Liver (tissue), 9 donors: ENCODE results near the gene SRRM1. TPM values are rescaled to one million over a fixed set of nuclear protein-coding genes. Genes with fewer than 3 reads are reported as not detected.

Experiments
- DNase-seq: peaks from one replicate; pipeline ENCODE4 v3.0.0-alpha.2; 2017; ENCODE audit warnings: low spot score
- H3K27ac ChIP-seq, 2 donors: one replicate each; pipeline ENCODE4 v1.7.0; 2013; ENCODE audit warnings: inconsistent platforms in 2 of 2, low read length in 2 of 2, control low read depth in 1 of 2, low read depth in 1 of 2, mild to moderate bottlenecking in 1 of 2
- H3K27me3 ChIP-seq, 4 donors: one replicate each; pipeline versions ENCODE4 v1.6.1 to v1.7.0; 2013; ENCODE audit warnings: low read length in 3 of 4, inconsistent platforms in 1 of 4, mild to moderate bottlenecking in 1 of 4, moderate library complexity in 1 of 4; ENCODE audit not compliant: control insufficient read depth in 4 of 4, insufficient read depth in 4 of 4
- H3K36me3 ChIP-seq, 4 donors: one replicate each; pipeline versions ENCODE4 v1.6.1 to v1.7.0; 2013; ENCODE audit warnings: low read length in 3 of 4, mild to moderate bottlenecking in 3 of 4, low read depth in 1 of 4, moderate library complexity in 1 of 4; ENCODE audit not compliant: control insufficient read depth in 4 of 4, insufficient read depth in 3 of 4
- H3K4me1 ChIP-seq, 4 donors: one replicate each; pipeline versions ENCODE4 v1.6.1 to v1.7.0; 2013; ENCODE audit warnings: low read length in 3 of 4, mild to moderate bottlenecking in 3 of 4, moderate library complexity in 1 of 4; ENCODE audit not compliant: control insufficient read depth in 4 of 4, insufficient read depth in 4 of 4
- H3K4me3 ChIP-seq, 3 donors: one replicate each; pipeline versions ENCODE4 v1.6.1 to v1.7.0; 2013; ENCODE audit warnings: low read length in 3 of 3, control low read depth in 1 of 3, low read depth in 1 of 3, mild to moderate bottlenecking in 1 of 3
- H3K9ac ChIP-seq, 2 donors: one replicate each; pipeline ENCODE4 v1.7.0; 2013; ENCODE audit warnings: low read length in 2 of 2, mild to moderate bottlenecking in 2 of 2, moderate library complexity in 2 of 2, control low read depth in 1 of 2, low read depth in 1 of 2
- H3K9me3 ChIP-seq, 4 donors: one replicate each; pipeline versions ENCODE4 v1.6.1 to v1.7.0; 2013; ENCODE audit warnings: low read length in 3 of 4; ENCODE audit not compliant: control insufficient read depth in 4 of 4
- ATF3 ChIP-seq: IDR thresholded peaks from 2 replicates; pipeline ENCODE4 v1.6.1; 2016; ENCODE audit warnings: antibody characterized with exemption
- EGR1 ChIP-seq, 2 donors: IDR thresholded peaks; 2 replicates each; pipeline ENCODE4 v1.6.1; 2016 to 2018; ENCODE audit warnings: antibody characterized with exemption in 2 of 2, low read depth in 2 of 2
- FOXA2 ChIP-seq: IDR thresholded peaks from 2 replicates; pipeline ENCODE4 v1.6.1; 2016; ENCODE audit warnings: antibody characterized with exemption
- GABPA ChIP-seq, 2 donors: IDR thresholded peaks in 1 of 2; conservative IDR thresholded peaks in 1 of 2; 2 replicates each; pipeline ENCODE4 v1.6.1; 2016; ENCODE audit warnings: antibody characterized with exemption in 2 of 2, mild to moderate bottlenecking in 1 of 2, moderate library complexity in 1 of 2
- HNF4A ChIP-seq, 2 donors: conservative IDR thresholded peaks; 2 replicates each; pipeline ENCODE4 v1.6.1; 2016; ENCODE audit warnings: antibody characterized with exemption in 2 of 2, mild to moderate bottlenecking in 2 of 2
- HNF4G ChIP-seq: IDR thresholded peaks from 2 replicates; pipeline ENCODE4 v1.6.1; 2016; ENCODE audit warnings: antibody characterized with exemption
- JUND ChIP-seq, 2 donors: IDR thresholded peaks; 2 replicates each; pipeline ENCODE4 v1.6.1; 2016; ENCODE audit warnings: antibody characterized with exemption in 2 of 2
- MAX ChIP-seq: IDR thresholded peaks from 2 replicates; pipeline ENCODE4 v1.6.1; 2016; ENCODE audit warnings: antibody characterized with exemption
- NR2F2 ChIP-seq: IDR thresholded peaks from 2 replicates; pipeline ENCODE4 v1.6.1; 2016; ENCODE audit warnings: antibody characterized with exemption
- RAD21 ChIP-seq, 2 donors: IDR thresholded peaks; 2 replicates each; pipeline ENCODE4 v1.6.1; 2016; ENCODE audit warnings: antibody characterized with exemption in 2 of 2, mild to moderate bottlenecking in 2 of 2
- RXRA ChIP-seq, 2 donors: IDR thresholded peaks; 2 replicates each; pipeline ENCODE4 v1.6.1; 2017 to 2018; ENCODE audit warnings: antibody characterized with exemption in 2 of 2, mild to moderate bottlenecking in 1 of 2
- SP1 ChIP-seq: IDR thresholded peaks from 2 replicates; pipeline ENCODE4 v1.6.1; 2018; ENCODE audit warnings: antibody characterized with exemption, mild to moderate bottlenecking
- TAF1 ChIP-seq: conservative IDR thresholded peaks from 2 replicates; pipeline ENCODE4 v1.6.1; 2016; ENCODE audit warnings: antibody characterized with exemption, mild to moderate bottlenecking
- YY1 ChIP-seq: IDR thresholded peaks from 2 replicates; pipeline ENCODE4 v1.6.1; 2016; ENCODE audit warnings: antibody characterized with exemption, mild to moderate bottlenecking
- ZBTB33 ChIP-seq: IDR thresholded peaks from 2 replicates; pipeline ENCODE4 v1.6.1; 2016; ENCODE audit warnings: antibody characterized with exemption
- WGBS: extraction: QIAGEN DNeasy Blood & Tissue Kit; methylation state at CpG from one replicate; pipeline ENCODE4 v1.1.7; 2013; 5-methylcytosine and 5-hydroxymethylcytosine counted together
- polyA plus RNA-seq, 2 donors: library from polyadenylated mRNA; stranded (reverse) in 1 of 2; unstranded in 1 of 2; fragments of 200-250 nt in 1 of 2; fragments of >200 nt in 1 of 2; fragmentation: Nextera tagmentation in 1 of 2; extraction: Ambion mirVana in 1 of 2; gene quantifications; one replicate each; pipeline versions ENCODE4 v1.2.1 to v1.2.3, GENCODE V29; 2013 to 2015
- total RNA-seq, 2 donors: library from RNA; depleted of rRNA; stranded (reverse); fragments of >200 nt; gene quantifications; one replicate each; pipeline ENCODE4 v1.2.3, GENCODE V29; 2014
- TF ChIP-seq, protein P1 (sequence below): fragments of 150-350 bp; IDR thresholded peaks from 2 replicates; pipeline ENCODE4 v1.5.1; 2017; ENCODE audit warnings: improper control_type of control experiment, low read depth, low read length; ENCODE audit not compliant: missing input control
- donor health status: healthy.
- donor health status: healthy.
- donor health status: healthy.
- donor health status: healthy.
- donor health status: healthy.

The SRRM1 gene
- total and polyA plus RNA-seq, 4 donors, result 18.4 to 66.0 (median 31.6) TPM

- Histone ChIP-seq H3K27me3 (no peaks in the 10 kb centered on the region), H3K4me1 (peaks cover 5 to 18% (median 15%) of the 10 kb centered on the region in 4 donors), H3K9me3 (no peaks in the 10 kb centered on the region), H3K4me3 (no peak overlapping the region), H3K36me3 (no peaks in the 10 kb centered on the region), H3K27ac (no peak overlapping the region), H3K9ac (no peak overlapping the region)
- no peak for DNase-seq
- TF ChIP-seq RAD21 (IDR thresholded peaks at IDR 0.05), result no peak
- no peak for TF ChIP-seq MAX
- WGBS, result 98% methylated on average over 4 of the region's 4 CpGs
These were observed 70.1 kb downstream of the SRRM1 start for GRCh38 chr1:24713176-24713575.

DNA sequence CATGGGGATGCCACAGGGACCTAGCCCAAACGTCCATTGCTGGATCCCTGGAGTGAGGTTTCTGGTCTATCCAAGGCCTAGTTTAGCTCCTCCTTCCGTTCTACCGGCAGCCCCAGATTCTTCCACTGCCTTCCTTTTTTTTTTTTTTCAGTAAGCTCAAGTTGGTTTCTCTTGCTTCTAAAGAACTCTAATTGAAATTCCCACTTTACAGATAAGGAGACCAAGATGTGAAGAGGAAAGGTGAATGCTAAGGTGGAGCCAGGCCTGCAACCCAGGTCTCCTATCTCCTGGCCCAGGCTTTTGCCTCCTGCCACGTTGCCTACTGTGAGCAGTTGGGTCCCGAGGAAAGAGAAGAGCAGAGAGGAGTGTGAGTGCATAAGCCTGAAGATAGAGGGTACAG lies 70.6 kb downstream of the SRRM1 start:
- H3K9ac ChIP-seq, result no peak overlapping the region

More for the DNA sequence above, 70.6 kb downstream of the SRRM1 start:
- WGBS, result 85% methylated on average over 5 of the region's 5 CpGs
- Histone ChIP-seq H3K27me3 (no peaks in the 10 kb centered on the region), H3K4me1 (peaks cover 7 to 24% (median 20%) of the 10 kb centered on the region in 4 donors), H3K4me3 (no peak overlapping the region), H3K27ac (no peak overlapping the region), H3K36me3 (no peaks in the 10 kb centered on the region), H3K9me3 (no peaks in the 10 kb centered on the region)
- DNase-seq, result no peak
- TF ChIP-seq EGR1 (IDR thresholded peaks at IDR 0.05; ENCODE audit: low read depth in 2 of 2) (no peak), GABPA (IDR thresholded peaks at IDR 0.05 in 1 of 2, conservative IDR thresholded peaks at IDR 0.05 in 1 of 2) (no peak), HNF4A (conservative IDR thresholded peaks at IDR 0.05) (no peak), RAD21 (IDR thresholded peaks at IDR 0.05) (no peak), NR2F2 (no peak), ATF3 (no peak), ZBTB33 (no peak), RXRA (IDR thresholded peaks at IDR 0.05) (no peak), HNF4G (no peak), MAX (no peak), FOXA2 (no peak), SP1 (no peak), TAF1 (no peak), JUND (IDR thresholded peaks at IDR 0.05) (no peak), YY1 (no peak)
- TF ChIP-seq, protein P1, sequence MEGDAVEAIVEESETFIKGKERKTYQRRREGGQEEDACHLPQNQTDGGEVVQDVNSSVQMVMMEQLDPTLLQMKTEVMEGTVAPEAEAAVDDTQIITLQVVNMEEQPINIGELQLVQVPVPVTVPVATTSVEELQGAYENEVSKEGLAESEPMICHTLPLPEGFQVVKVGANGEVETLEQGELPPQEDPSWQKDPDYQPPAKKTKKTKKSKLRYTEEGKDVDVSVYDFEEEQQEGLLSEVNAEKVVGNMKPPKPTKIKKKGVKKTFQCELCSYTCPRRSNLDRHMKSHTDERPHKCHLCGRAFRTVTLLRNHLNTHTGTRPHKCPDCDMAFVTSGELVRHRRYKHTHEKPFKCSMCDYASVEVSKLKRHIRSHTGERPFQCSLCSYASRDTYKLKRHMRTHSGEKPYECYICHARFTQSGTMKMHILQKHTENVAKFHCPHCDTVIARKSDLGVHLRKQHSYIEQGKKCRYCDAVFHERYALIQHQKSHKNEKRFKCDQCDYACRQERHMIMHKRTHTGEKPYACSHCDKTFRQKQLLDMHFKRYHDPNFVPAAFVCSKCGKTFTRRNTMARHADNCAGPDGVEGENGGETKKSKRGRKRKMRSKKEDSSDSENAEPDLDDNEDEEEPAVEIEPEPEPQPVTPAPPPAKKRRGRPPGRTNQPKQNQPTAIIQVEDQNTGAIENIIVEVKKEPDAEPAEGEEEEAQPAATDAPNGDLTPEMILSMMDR, result no peak
